Fibroblast of lung (primary cell): Measurements from ENCODE around the gene MLF1. TPM values are rescaled to one million over a fixed set of nuclear protein-coding genes. Genes with fewer than 3 reads are reported as not detected.

Experiments used
- DNase-seq, 2 donors: peaks; one replicate each; pipeline versions ENCODE4 v3.0.0 to v3.0.0-alpha.2; 2010; ENCODE audit warnings: low read depth in 2 of 2
- H2AFZ ChIP-seq: 2 replicates; pipeline ENCODE4 v1.5.1; 2012; ENCODE audit warnings: low read length, control low read depth, inconsistent platforms
- H3K27ac ChIP-seq: 2 replicates; pipeline ENCODE4 v1.5.1; 2011; ENCODE audit warnings: low read length, control low read depth; ENCODE audit not compliant: insufficient read depth
- H3K27me3 ChIP-seq: 2 replicates; pipeline ENCODE4 v1.5.1; 2011; ENCODE audit warnings: mild to moderate bottlenecking, low read length; ENCODE audit not compliant: control insufficient read depth, insufficient read depth
- H3K36me3 ChIP-seq: 2 replicates; pipeline ENCODE4 v1.5.1; 2011; ENCODE audit warnings: low read length; ENCODE audit not compliant: control insufficient read depth, insufficient read depth
- H3K4me1 ChIP-seq: 2 replicates; pipeline ENCODE4 v1.5.1; 2011; ENCODE audit warnings: low read length; ENCODE audit not compliant: control insufficient read depth, insufficient read depth; ENCODE audit errors: extremely low read depth
- H3K4me2 ChIP-seq: 2 replicates; pipeline ENCODE4 v1.5.1; 2011; ENCODE audit warnings: low read length, control low read depth; ENCODE audit not compliant: insufficient read depth; ENCODE audit errors: extremely low read depth
- H3K4me3 ChIP-seq, 4 experiments: fragments of 200-600 bp in 1 of 4; sonication (generic) in 1 of 4; replicated peaks in 1 of 4; 2 replicates each; pipeline ENCODE4 v1.5.1; 2011 to 2016; ENCODE audit warnings: low read length in 4 of 4, low read depth in 3 of 4, mild to moderate bottlenecking in 3 of 4, control low read depth in 2 of 4, inconsistent platforms in 1 of 4, mixed read lengths in 1 of 4; ENCODE audit not compliant: insufficient read depth in 1 of 4; ENCODE audit errors: control extremely low read depth in 1 of 4
- H3K79me2 ChIP-seq: 2 replicates; pipeline ENCODE4 v1.5.1; 2012; ENCODE audit warnings: mild to moderate bottlenecking, low read length, inconsistent platforms; ENCODE audit not compliant: control insufficient read depth, insufficient read depth
- H3K9ac ChIP-seq: 2 replicates; pipeline ENCODE4 v1.5.1; 2011; ENCODE audit warnings: mild to moderate bottlenecking, low read length, control low read depth; ENCODE audit not compliant: insufficient read depth
- H3K9me3 ChIP-seq: 2 replicates; pipeline ENCODE4 v1.5.1; 2012; ENCODE audit warnings: low read depth, low read length; ENCODE audit not compliant: control insufficient read depth, insufficient read depth
- H4K20me1 ChIP-seq: 2 replicates; pipeline ENCODE4 v1.5.1; 2011; ENCODE audit warnings: low read length; ENCODE audit not compliant: control insufficient read depth, insufficient read depth; ENCODE audit errors: extremely low read depth
- EZH2 ChIP-seq: IDR thresholded peaks from 2 replicates; pipeline ENCODE4 v1.5.1; 2012; ENCODE audit warnings: low read length, control low read depth, mild to moderate bottlenecking; ENCODE audit errors: missing control alignments
- polyA plus RNA-seq, 2 donors: library from polyadenylated mRNA; depleted of rRNA in 1 of 2; stranded (reverse) in 1 of 2; unstranded in 1 of 2; fragments of >200 nt; gene quantifications; 2 replicates each; pipeline ENCODE4 v1.2.1, GENCODE V29; 2011 to 2012; ENCODE audit warnings: missing spikeins in 1 of 2
- total RNA-seq: library from RNA; depleted of rRNA; stranded (reverse); fragments of >200 nt; gene quantifications from 2 replicates; pipeline ENCODE4 v1.2.1, GENCODE V29; 2014
- TF ChIP-seq, protein P1 (sequence below), 2 donors: IDR thresholded peaks in 1 of 2; conservative IDR thresholded peaks in 1 of 2; 1 replicate in 1 of 2; 2 replicates in 1 of 2; pipeline ENCODE4 v1.5.1; 2011 to 2012; ENCODE audit warnings: low read length in 2 of 2, control low read depth in 1 of 2, inconsistent platforms in 1 of 2, low read depth in 1 of 2, mild to moderate bottlenecking in 1 of 2

MLF1 gene
- total and polyA plus RNA-seq, 2 donors (not counting 1 experiment from before 2014, with no cell fraction given), result 6.9 to 7.9 TPM

GRCh38 chr3:158573714-158574113, 2.7 kb downstream of the MLF1 start:
- H3K9ac ChIP-seq, result no peak overlapping the region
- no peak for TF ChIP-seq EZH2
- H3K79me2 ChIP-seq, result no peaks in the 10 kb centered on the region
- H2AFZ ChIP-seq, result no peak overlapping the region
- no peaks in the 10 kb centered on the region for H3K4me1 ChIP-seq
- H3K27ac ChIP-seq, result no peak overlapping the region
- H3K36me3 ChIP-seq, result no peaks in the 10 kb centered on the region
- DNase-seq, result no peak
- H3K4me2 ChIP-seq, result no peak overlapping the region
- H3K27me3 ChIP-seq, result no peaks in the 10 kb centered on the region
- H3K9me3 ChIP-seq, result no peaks in the 10 kb centered on the region
- no peaks in the 10 kb centered on the region for H4K20me1 ChIP-seq
- no peak overlapping the region for H3K4me3 ChIP-seq

DNA sequence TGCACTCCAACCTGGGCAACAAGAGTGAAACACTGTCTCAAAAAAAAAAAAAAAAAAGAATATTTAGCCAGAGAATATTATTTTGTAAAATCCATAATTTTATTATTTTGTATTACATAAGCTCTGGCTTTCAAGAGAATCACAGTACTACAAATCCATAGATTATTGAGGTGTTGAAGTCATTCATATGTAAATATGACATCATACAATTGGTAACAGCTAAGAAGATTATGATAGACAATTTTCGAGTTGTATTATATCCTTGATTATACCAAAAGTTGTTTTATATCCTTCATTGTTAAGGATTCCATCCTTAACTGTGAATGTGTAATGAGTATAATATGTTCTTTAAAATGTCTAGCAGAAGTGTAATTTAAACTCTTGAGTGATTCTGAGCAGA, 3.7 kb downstream of the MLF1 start:
- TF ChIP-seq, protein P1, sequence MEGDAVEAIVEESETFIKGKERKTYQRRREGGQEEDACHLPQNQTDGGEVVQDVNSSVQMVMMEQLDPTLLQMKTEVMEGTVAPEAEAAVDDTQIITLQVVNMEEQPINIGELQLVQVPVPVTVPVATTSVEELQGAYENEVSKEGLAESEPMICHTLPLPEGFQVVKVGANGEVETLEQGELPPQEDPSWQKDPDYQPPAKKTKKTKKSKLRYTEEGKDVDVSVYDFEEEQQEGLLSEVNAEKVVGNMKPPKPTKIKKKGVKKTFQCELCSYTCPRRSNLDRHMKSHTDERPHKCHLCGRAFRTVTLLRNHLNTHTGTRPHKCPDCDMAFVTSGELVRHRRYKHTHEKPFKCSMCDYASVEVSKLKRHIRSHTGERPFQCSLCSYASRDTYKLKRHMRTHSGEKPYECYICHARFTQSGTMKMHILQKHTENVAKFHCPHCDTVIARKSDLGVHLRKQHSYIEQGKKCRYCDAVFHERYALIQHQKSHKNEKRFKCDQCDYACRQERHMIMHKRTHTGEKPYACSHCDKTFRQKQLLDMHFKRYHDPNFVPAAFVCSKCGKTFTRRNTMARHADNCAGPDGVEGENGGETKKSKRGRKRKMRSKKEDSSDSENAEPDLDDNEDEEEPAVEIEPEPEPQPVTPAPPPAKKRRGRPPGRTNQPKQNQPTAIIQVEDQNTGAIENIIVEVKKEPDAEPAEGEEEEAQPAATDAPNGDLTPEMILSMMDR (conservative IDR thresholded peaks at IDR 0.05 in 1 of 2, IDR thresholded peaks at IDR 0.05 in 1 of 2; ENCODE audit: low read depth in 1 of 2, low read length in 2 of 2), result no peak
- no peak for TF ChIP-seq EZH2
- Histone ChIP-seq H3K9ac (no peak overlapping the region), H3K36me3 (no peaks in the 10 kb centered on the region), H3K9me3 (no peaks in the 10 kb centered on the region), H3K4me3 (no peak overlapping the region), H4K20me1 (no peaks in the 10 kb centered on the region), H3K27ac (no peak overlapping the region), H3K79me2 (no peaks in the 10 kb centered on the region), H3K27me3 (no peaks in the 10 kb centered on the region), H3K4me1 (no peaks in the 10 kb centered on the region), H3K4me2 (no peak overlapping the region), H2AFZ (no peak overlapping the region)
- no peak for DNase-seq

DNA sequence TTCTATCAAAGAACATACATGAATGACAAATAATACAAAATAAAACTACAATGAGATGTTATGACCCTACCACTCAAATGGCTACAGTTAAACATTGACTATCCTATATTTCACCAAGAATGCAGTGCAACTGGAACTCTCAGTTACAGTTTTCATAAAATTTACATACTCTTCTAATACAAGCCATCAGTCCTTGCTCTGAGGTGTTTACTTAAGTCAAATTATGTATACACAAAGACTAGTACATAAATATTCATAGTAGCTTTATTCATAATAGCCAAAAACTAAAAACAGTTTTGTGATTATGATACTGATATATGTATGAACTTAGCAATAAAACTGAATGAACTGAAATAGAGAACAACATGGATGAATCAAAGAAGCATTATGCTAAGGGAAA, 19.2 kb downstream of the MLF1 start:
- H3K4me2 ChIP-seq, result no peak overlapping the region
- no peaks in the 10 kb centered on the region for H3K36me3 ChIP-seq
- no peaks in the 10 kb centered on the region for H3K9me3 ChIP-seq
- no peaks in the 10 kb centered on the region for H4K20me1 ChIP-seq
- no peak overlapping the region for H3K9ac ChIP-seq
- H2AFZ ChIP-seq, result no peak overlapping the region
- H3K4me3 ChIP-seq, result no peak overlapping the region
- TF ChIP-seq, protein P1 (conservative IDR thresholded peaks at IDR 0.05 in 1 of 2, IDR thresholded peaks at IDR 0.05 in 1 of 2; ENCODE audit: low read depth in 1 of 2, low read length in 2 of 2), result no peak
- no peak for TF ChIP-seq EZH2
- DNase-seq, result no peak
- no peak overlapping the region for H3K27ac ChIP-seq
- no peaks in the 10 kb centered on the region for H3K79me2 ChIP-seq
- no peaks in the 10 kb centered on the region for H3K27me3 ChIP-seq
- no peaks in the 10 kb centered on the region for H3K4me1 ChIP-seq
